Measurements from ENCODE around the gene CEP135. TPM values are rescaled to one million over a fixed set of nuclear protein-coding genes. Genes with fewer than 3 reads are reported as not detected.

CEP135 gene
- total and polyA plus RNA-seq, 2 donors (not counting 3 experiments of a cell fraction or from before 2014, with no cell fraction given), result 2.8 to 15.3 TPM

- H3K4me2 ChIP-seq (ENCODE audit: insufficient read depth, low read length), result no peak overlapping the region
- no peaks in the 10 kb centered on the region for H4K20me1 ChIP-seq (replicated peaks; ENCODE audit: control insufficient read depth, extremely low read depth, insufficient read depth, low read length)
- intact Hi-C loops (cut with micrococcal nuclease) (no loop called here), dilution Hi-C loops (cut with MboI; ENCODE audit: extremely low pct_ligation_motif_present, low sequenced_read_pairs) (no loop called here)
- no peaks in the 10 kb centered on the region for H3K27me3 ChIP-seq (ENCODE audit: control insufficient read depth in 2 of 2, insufficient read depth in 2 of 2, low read length in 2 of 2)
- no peak overlapping the region for H3K9ac ChIP-seq (replicated peaks; ENCODE audit: extremely low read depth, insufficient read depth, low read length)
- H2AFZ ChIP-seq (ENCODE audit: low read depth, low read length), result no peak overlapping the region
- no peaks in the 10 kb centered on the region for H3K9me3 ChIP-seq (replicated peaks; ENCODE audit: control insufficient read depth, insufficient read depth, low read length)
- DNase-seq (ENCODE audit: low read depth, low spot score), result no peak
- FAIRE-seq, result no peak
- TF ChIP-seq CTCF (IDR thresholded peaks at IDR 0.05; ENCODE audit: extremely low read depth in 1 of 2, insufficient read depth in 1 of 2, low read depth in 1 of 2, low read length in 2 of 2) (no peak), EZH2 (IDR thresholded peaks at IDR 0.05; ENCODE audit: borderline replicate concordance, low read depth, low read length, severe bottlenecking) (no peak), POLR2A (IDR thresholded peaks at IDR 0.05; ENCODE audit: low read depth, low read length) (no peak), FOS (IDR thresholded peaks at IDR 0.05; ENCODE audit: borderline replicate concordance, insufficient read depth, low read length) (no peak), POLR2AphosphoS5 (IDR thresholded peaks at IDR 0.05; ENCODE audit: insufficient read depth, low read depth, low read length) (no peak), MYC (IDR thresholded peaks at IDR 0.05; ENCODE audit: low read depth, low read length) (no peak), GATA2 (IDR thresholded peaks at IDR 0.05; ENCODE audit: insufficient read depth, insufficient read length, low read depth, low read length) (no peak), JUN (IDR thresholded peaks at IDR 0.05; ENCODE audit: borderline replicate concordance, insufficient read depth, insufficient read length, low read depth) (no peak)
- TF ChIP-seq, protein P1, sequence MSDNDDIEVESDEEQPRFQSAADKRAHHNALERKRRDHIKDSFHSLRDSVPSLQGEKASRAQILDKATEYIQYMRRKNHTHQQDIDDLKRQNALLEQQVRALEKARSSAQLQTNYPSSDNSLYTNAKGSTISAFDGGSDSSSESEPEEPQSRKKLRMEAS (IDR thresholded peaks at IDR 0.05; ENCODE audit: insufficient read depth, insufficient read length), result no peak
- no peaks in the 10 kb centered on the region for H3K4me1 ChIP-seq (ENCODE audit: control insufficient read depth, extremely low read depth, insufficient read depth, low read length)
- no TSS peak for BruUV-seq (replicated peaks)
- H3K36me3 ChIP-seq (ENCODE audit: control insufficient read depth in 2 of 2, extremely low read depth in 1 of 2, insufficient read depth in 2 of 2, low read length in 2 of 2), result peaks cover 0 to 8% of the 10 kb centered on the region in 2 experiments
- no peak overlapping the region for H3K4me3 ChIP-seq (replicated peaks in 1 of 3; ENCODE audit: insufficient read depth in 1 of 3, low read depth in 1 of 3, low read length in 3 of 3)
- no peaks in the 10 kb centered on the region for H3K9me1 ChIP-seq (replicated peaks; ENCODE audit: control insufficient read depth, extremely low read depth, insufficient read depth, low read length)
- no peak overlapping the region for H3K27ac ChIP-seq (ENCODE audit: insufficient read depth, low read depth, low read length)
- ChIA-PET CTCF (interaction anchor here (0.8 to 1.6 kb wide), 2 partner anchors 8 to 13 kb away, joined by 3 read pairs; no protein-coding TSS in a partner anchor), POLR2A (no interaction called here)
- no peaks in the 10 kb centered on the region for H3K79me2 ChIP-seq (ENCODE audit: control insufficient read depth, insufficient read depth, low read length)
These were observed 29.1 kb downstream of the CEP135 start for GRCh38 chr4:55977811-55978210.
